ENCODE results near the gene ITGA11. TPM values are rescaled to one million over a fixed set of nuclear protein-coding genes. Genes with fewer than 3 reads are reported as not detected.

The ITGA11 gene
- total RNA-seq, 1 donor from 2014 or later: 3.1 TPM

GRCh38 chr15:68389936-68390817 lies 41.8 kb downstream of the ITGA11 start:
- peak; percentile 77 for DNase-seq
- H3K4me1 Mint-ChIP-seq: peaks cover 16% of the 10 kb centered on the region
- H3K9me3 Mint-ChIP-seq: peaks cover 18% of the 10 kb centered on the region
- H3K4me3 Mint-ChIP-seq: peak overlapping the region; percentile 16
- no peaks in the 10 kb centered on the region for H3K36me3 Mint-ChIP-seq (ENCODE audit: low read depth)
- peaks cover 28% of the 10 kb centered on the region for H3K27me3 Mint-ChIP-seq
- intact Hi-C loops (cut with micrococcal nuclease): loop anchor here (10.0 kb wide), 1 partner anchor 135 kb away; no protein-coding TSS in a partner anchor
- H3K27ac Mint-ChIP-seq: peak overlapping the region; percentile 52

- H3K9me3 Mint-ChIP-seq: peaks cover 18% of the 10 kb centered on the region
- no peaks in the 10 kb centered on the region for H3K36me3 Mint-ChIP-seq (ENCODE audit: low read depth)
- H3K4me3 Mint-ChIP-seq: no peak overlapping the region
- peaks cover 20% of the 10 kb centered on the region for H3K27me3 Mint-ChIP-seq
- peak overlapping the region; percentile 34 for H3K27ac Mint-ChIP-seq
- peak; percentile 55 for DNase-seq
- H3K4me1 Mint-ChIP-seq: peaks cover 16% of the 10 kb centered on the region
- intact Hi-C loops (cut with micrococcal nuclease): no loop called here
Measured at GRCh38 chr15:68389041-68389930, 42.7 kb downstream of the ITGA11 start.

GRCh38 chr15:68387381-68388143 lies 44.4 kb downstream of the ITGA11 start:
- Mint-ChIP-seq H3K9me3 (peaks cover 8% of the 10 kb centered on the region), H3K27ac (no peak overlapping the region), H3K4me1 (peaks cover 14% of the 10 kb centered on the region), H3K4me3 (no peak overlapping the region), H3K36me3 (ENCODE audit: low read depth) (no peaks in the 10 kb centered on the region), H3K27me3 (peaks cover 10% of the 10 kb centered on the region)
- peak; percentile 51 for DNase-seq
- intact Hi-C loops (cut with micrococcal nuclease): no loop called here

DNA sequence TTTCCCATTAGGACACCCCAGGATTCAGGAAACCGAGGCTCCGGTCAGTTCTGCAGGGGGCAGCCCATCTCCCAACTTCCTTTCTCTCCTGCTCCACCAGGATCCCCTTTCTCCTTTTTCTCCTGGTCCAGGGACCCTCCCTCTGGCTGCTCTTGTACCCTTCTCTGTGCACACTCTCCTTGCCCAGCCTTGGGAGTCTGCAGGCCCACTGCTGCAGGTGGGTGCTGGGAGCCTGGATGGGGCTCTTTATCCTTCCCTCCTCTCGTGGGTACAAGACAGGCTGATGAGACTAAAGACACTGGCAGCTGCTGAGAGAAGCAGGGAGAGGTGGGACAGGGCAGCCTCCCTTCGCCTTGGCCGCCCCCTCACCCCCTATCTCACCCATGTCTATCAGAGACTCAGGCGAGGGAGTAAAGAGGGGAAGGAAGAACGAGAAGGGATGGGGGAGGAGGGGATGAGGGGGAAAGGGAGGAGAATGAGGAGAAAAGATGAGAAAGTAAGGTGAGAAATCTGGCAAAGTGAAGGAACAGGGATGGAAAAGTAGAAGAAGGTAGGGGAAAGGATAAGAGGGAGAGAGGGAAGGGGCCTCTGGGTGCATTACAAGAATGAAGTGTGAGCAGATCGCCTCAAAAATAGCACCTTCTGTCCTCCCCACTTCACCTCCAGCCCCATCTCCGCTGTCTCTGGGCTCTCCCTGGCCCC lies 45.2 kb downstream of the ITGA11 start:
- no peaks in the 10 kb centered on the region for H3K36me3 Mint-ChIP-seq (ENCODE audit: low read depth)
- peaks cover under 1% of the 10 kb centered on the region for H3K9me3 Mint-ChIP-seq
- peaks cover 3% of the 10 kb centered on the region for H3K27me3 Mint-ChIP-seq
- H3K27ac Mint-ChIP-seq: no peak overlapping the region
- DNase-seq: peak; percentile 43
- intact Hi-C loops (cut with micrococcal nuclease): no loop called here
- no peak overlapping the region for H3K4me3 Mint-ChIP-seq
- peaks cover 14% of the 10 kb centered on the region for H3K4me1 Mint-ChIP-seq

GRCh38 chr15:68385671-68386586 lies 46.0 kb downstream of the ITGA11 start:
- Mint-ChIP-seq H3K4me3 (no peak overlapping the region), H3K27ac (no peak overlapping the region), H3K4me1 (peaks cover 14% of the 10 kb centered on the region), H3K27me3 (peaks cover 3% of the 10 kb centered on the region), H3K9me3 (no peaks in the 10 kb centered on the region), H3K36me3 (ENCODE audit: low read depth) (no peaks in the 10 kb centered on the region)
- intact Hi-C loops (cut with micrococcal nuclease): no loop called here
- DNase-seq: peak; percentile 44

DNA sequence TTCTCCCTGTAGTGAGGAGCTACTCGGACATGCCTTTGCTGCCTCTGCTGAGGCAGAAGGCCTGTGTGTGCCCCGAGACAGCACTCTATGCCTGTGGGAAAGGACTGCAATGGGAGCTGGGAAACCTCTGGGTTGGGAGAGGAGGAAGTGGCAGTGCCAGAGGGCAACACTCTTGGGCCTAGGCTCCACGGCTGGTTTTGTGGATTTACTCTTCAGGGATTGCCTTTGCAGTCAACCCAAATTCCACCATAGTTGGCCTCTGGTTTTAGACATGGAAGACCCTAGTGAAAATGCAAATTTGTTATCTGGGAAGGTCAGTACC lies 46.8 kb downstream of the ITGA11 start:
- Mint-ChIP-seq H3K9me3 (no peaks in the 10 kb centered on the region), H3K4me1 (peaks cover 14% of the 10 kb centered on the region), H3K27me3 (peaks cover 3% of the 10 kb centered on the region), H3K27ac (no peak overlapping the region), H3K36me3 (ENCODE audit: low read depth) (no peaks in the 10 kb centered on the region), H3K4me3 (no peak overlapping the region)
- intact Hi-C loops (cut with micrococcal nuclease): no loop called here
- peak; percentile 45 for DNase-seq

DNA sequence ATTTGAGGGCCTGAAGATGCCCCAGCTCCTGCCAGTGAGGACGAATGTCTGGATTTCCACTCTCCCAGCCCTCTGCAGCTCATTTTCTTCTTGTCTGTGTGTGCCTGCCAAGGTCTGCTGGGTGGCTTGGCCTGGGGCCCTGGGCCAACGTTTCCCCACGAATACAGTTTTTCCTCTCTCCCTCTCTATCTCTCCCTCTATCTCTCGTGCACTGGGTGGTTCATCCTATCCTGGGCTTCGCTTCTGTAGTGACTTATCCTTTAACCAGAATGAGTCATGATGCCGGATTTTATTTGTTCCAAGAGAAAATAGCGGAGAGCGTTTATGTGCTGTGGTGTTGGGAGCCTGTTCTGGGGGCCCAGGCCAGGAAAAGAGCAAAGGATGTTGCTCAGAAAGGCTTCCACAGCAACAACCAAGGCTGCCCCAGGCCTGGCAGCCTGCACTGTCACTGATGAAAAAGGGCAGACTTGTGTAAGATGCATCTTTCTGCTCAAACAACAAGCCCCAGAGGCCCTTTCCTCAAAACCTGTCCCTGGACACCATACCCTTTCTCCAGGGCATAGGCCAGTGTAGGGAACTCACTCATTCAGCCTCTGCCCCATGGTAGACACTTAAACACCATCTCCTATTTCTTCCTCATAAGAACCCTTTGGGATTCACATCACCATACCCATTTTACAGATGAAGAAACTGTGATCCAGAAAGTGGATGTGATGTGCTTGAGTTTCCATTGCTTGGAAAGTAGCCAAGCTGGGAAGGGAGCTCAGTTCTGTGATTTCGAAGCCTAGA lies 47.3 kb downstream of the ITGA11 start:
- Mint-ChIP-seq H3K27ac (no peak overlapping the region), H3K4me3 (no peak overlapping the region), H3K36me3 (ENCODE audit: low read depth) (no peaks in the 10 kb centered on the region), H3K9me3 (no peaks in the 10 kb centered on the region), H3K4me1 (peaks cover 15% of the 10 kb centered on the region), H3K27me3 (peaks cover 3% of the 10 kb centered on the region)
- peak; percentile 54 for DNase-seq
- intact Hi-C loops (cut with micrococcal nuclease): no loop called here

DNA sequence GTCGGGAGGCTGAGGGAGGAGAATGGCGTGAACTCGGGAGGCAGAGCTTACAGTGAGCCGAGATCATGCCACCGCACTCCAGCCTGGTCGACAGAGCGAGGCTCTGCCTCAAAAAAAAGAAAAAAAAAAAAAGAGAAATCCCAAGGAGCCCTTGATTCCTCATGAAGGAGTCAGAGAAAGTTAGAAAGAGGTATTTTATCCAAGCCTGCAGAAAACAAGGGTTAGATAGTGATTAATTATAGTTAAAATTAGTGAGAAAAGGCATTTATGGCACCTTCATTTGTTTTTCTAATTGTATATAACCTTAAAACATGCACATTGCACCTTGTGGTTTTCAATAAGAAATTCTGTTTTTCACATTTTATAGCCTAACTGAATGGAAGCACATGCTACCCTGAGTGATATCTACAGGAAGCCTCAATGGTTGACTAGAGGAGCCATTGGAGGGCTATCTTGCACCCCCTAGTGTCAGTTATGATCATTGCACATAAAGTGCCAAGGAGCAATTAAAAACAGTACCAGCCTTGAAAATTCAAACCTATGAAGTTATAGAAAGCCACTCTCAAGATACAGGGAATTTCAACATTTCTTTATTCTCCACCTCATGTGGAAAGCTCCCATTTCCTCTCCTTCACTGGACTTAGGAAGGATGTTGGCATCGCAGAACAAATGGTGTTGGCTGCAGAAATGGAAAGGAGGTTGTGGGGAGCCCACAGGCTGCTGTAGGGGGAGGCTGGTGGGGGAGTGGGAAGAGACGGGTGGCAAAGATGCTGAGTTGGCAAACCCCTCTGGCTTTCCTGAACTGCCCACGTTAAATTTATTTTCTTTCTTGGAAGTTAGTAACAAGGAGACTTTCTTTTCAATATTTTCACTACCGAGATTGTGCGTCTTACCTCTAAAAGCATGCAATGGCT lies 48.5 kb downstream of the ITGA11 start:
- peak; percentile 88 for DNase-seq
- intact Hi-C loops (cut with micrococcal nuclease): loop anchor here (1.0 kb wide), 2 partner anchors 77 to 130 kb away; no protein-coding TSS in a partner anchor
- H3K27ac Mint-ChIP-seq: no peak overlapping the region

GRCh38 chr15:68382286-68383007 lies 49.5 kb downstream of the ITGA11 start:
- Mint-ChIP-seq H3K27me3 (peaks cover 3% of the 10 kb centered on the region), H3K27ac (no peak overlapping the region), H3K4me1 (peaks cover 25% of the 10 kb centered on the region), H3K4me3 (no peak overlapping the region), H3K9me3 (no peaks in the 10 kb centered on the region), H3K36me3 (ENCODE audit: low read depth) (no peaks in the 10 kb centered on the region)
- DNase-seq: peak; percentile 46
- intact Hi-C loops (cut with micrococcal nuclease): loop anchor here (1.0 kb wide), 2 partner anchors 76 to 129 kb away; no protein-coding TSS in a partner anchor

More for the DNA sequence above, 48.5 kb downstream of the ITGA11 start:
- Mint-ChIP-seq H3K27me3 (peaks cover 3% of the 10 kb centered on the region), H3K4me1 (peaks cover 25% of the 10 kb centered on the region), H3K4me3 (no peak overlapping the region), H3K36me3 (ENCODE audit: low read depth) (no peaks in the 10 kb centered on the region), H3K9me3 (no peaks in the 10 kb centered on the region)

DNA sequence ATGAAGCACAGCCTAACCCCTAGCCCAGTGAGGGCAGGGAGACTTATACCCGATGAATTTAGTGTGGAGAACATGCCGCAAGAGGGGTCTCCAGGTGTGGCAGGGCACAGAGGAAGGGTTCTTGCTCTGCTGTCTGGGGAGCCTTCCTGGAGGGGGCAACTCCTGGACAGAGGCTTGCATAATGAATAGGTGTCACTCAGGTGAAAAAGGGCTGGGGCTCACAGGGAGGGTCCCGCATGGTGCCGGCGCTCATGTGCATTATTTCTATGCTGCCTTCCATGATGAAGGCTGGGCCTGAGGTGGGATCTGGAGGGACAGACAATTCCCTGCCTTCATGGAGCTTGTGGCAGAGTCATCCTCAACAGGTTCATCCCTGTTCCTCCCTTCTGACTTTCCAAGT lies 51.5 kb downstream of the ITGA11 start:
- DNase-seq: peak; percentile 46

More for the DNA sequence above, 51.5 kb downstream of the ITGA11 start:
- H3K27me3 Mint-ChIP-seq: peaks cover 3% of the 10 kb centered on the region
- no peaks in the 10 kb centered on the region for H3K36me3 Mint-ChIP-seq (ENCODE audit: low read depth)
- H3K4me3 Mint-ChIP-seq: no peak overlapping the region
- H3K27ac Mint-ChIP-seq: no peak overlapping the region
- peaks cover 25% of the 10 kb centered on the region for H3K4me1 Mint-ChIP-seq
- H3K9me3 Mint-ChIP-seq: no peaks in the 10 kb centered on the region
- intact Hi-C loops (cut with micrococcal nuclease): no loop called here

Data from activated CD4-positive, alpha-beta T cell treated with anti-CD3 and anti-CD28 coated beads, Interleukin-2, amount 10 ng/mL, durations not matched to agents 24 days and 14 days (primary cell).